HTERT RPE-1 (cell line): ENCODE measurements around the gene C14orf132.
"Not testable (repeated sequence)": the region's sequence is repeated elsewhere in the genome, so short reads cannot be mapped to it uniquely, and the experiment has no call there.

Experiments
- in situ Hi-C: fragments of 300-500 bp; cut with MboI; formaldehyde crosslinking; loops from 4 replicates; pipeline ENCODE4 v1.14.3; 2020; ENCODE audit warnings: low sequenced_read_pairs

C14orf132 gene

DNA sequence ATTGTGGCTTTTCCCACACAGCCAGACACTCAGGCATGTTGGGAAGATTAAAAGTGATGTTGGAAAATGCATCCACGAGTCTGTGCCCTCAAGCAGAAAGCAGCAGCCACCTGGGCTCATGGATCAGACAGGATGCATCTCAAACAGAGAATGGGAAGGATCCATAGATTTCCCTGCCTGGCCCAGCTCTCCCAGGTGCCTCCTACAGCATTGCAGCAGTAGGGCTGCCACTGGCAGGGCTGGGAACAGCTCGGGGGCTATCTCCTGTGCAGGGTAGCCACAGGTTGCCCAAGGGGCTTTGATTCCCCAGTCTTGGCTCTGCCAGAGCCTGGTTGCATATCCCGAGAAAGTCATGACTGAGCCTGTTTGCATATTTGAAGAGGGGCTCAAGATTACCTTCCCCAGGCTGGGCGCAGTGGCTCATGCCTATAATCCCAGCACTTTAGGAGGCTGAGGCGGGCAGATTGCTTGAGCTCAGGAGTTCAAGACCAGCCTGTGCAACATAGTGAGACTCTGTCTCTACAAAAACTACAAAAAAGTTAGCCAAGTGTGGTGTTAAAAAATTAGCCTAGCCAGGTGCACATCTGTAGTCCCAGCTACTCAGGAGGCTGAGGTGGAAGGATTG, 19.5 kb downstream of the C14orf132 start:
- in situ Hi-C loops = no loop called here

DNA sequence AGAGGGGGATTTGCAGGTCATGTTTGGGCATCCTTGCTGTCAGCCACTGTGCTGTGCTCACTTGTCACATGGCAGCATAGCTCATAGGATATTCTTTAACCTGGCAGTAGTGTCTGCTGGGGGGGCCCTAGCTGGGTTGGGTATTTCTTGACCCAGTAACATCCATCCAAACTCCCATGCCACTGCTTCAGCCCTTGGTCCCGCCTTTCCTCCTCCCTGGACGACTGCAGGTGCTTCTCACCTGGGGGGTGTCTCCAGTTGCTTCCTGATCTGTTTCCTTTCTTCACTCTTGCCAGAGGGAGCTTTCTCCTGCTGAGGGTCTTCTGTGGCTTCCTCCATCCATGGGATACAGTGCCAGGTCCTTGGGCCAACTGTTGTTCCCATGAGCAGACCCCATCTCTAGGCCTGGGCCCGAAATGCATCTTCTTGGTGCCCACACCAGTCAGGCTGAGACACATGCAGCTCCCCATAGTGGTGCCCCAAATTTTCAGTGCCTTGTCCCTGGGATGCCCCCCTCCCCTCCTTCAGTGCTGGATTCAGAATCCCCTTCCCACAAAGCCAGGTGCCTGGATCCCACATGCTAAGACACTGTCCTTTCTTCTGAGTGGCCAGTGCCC, 20.5 kb downstream of the C14orf132 start:
- in situ Hi-C loops = no loop called here

DNA sequence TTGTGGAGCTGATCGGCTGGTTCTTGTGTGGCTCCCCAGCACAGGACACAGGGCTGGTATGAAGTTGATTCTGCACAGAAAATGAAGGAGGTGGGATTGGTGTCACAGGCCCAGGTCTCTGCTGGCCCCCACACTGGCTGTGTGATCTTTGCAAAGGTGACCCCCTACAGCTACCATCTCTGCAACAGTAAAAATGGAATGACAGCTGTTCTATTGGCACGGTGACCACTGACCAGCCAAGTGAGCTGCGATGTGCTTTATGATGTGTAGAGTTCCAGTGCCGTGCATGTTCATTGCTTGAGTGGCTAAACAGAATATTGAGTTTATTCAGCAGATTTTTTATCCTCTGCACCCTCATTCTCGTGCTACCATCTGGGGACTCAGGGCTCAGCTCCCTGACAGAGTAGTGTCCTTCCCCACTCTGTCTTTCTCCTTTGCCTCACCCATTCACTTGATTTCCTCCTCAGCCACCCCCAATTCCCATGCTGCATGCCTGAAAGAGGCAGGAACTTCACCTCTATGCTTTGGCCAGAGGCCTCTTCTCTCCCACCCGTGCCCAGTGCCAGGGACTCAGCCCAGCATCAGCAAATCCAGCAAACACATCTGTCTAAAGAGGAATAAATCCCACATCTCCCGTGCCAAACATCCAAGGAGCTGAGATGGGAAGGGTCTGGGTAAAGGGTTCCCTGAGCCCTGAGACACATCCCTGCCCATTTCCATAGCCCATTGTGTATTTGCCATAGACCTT, 21.2 kb downstream of the C14orf132 start:
- in situ Hi-C loops = no loop called here

DNA sequence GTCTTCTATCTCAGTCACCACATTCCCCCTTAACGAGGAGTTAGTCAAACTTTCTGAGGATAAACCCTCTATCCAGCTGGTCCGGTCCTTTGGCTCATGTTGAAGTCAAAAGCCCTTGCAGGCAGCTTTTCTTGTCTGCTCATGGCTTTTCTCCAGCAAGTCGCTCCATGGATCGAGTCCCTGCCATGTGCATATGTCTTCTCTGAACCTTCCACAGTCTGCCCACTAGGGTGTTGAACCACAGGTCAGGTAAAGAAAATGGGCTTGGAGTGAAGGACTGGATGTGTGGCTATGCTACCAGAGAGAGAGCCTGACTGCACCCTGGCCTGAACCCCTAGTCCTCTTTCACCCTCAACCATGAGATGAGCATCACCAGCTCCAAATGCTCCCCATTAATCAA, 22.8 kb downstream of the C14orf132 start:
- in situ Hi-C loops = no loop called here

DNA sequence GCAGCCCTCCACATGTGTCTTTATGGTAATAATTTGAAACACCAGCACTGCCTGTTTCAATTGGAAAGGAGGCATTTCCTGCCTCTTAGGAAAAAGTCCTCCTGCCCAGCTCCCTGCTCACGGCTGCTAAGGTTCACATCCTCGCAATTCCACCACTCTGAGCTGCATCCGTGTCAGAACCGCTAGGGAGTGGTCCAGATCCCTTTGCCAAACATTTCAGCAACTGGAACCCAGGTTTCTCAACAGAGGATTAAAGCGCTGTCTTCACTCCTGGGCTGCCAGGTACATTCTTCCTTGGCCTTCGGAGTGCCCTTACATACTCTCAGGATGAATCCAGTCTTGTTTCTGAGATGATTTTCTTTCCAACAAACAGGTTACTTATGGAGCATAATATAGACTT, 23.3 kb downstream of the C14orf132 start:
- in situ Hi-C loops = no loop called here

DNA sequence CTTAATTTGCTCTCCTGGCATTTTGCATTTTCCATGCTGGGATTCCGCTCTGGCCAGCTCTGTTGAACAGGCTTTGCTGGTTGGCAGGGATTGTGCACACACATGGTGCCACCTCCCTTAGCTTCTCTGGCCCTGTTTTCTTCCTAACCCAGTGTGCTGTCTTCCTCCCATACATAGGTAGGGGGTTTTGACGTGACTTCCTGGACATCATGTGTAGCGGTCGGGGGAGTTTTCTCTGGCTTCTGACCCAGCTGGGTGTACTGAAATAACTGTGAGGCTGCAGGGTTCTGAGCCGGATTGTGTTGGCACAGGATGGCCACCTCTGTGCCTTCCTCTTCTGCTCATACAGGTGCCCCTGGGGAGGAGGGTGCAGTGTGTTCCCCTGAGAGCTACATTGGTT, 25.7 kb downstream of the C14orf132 start:
- in situ Hi-C loops = no loop called here

DNA sequence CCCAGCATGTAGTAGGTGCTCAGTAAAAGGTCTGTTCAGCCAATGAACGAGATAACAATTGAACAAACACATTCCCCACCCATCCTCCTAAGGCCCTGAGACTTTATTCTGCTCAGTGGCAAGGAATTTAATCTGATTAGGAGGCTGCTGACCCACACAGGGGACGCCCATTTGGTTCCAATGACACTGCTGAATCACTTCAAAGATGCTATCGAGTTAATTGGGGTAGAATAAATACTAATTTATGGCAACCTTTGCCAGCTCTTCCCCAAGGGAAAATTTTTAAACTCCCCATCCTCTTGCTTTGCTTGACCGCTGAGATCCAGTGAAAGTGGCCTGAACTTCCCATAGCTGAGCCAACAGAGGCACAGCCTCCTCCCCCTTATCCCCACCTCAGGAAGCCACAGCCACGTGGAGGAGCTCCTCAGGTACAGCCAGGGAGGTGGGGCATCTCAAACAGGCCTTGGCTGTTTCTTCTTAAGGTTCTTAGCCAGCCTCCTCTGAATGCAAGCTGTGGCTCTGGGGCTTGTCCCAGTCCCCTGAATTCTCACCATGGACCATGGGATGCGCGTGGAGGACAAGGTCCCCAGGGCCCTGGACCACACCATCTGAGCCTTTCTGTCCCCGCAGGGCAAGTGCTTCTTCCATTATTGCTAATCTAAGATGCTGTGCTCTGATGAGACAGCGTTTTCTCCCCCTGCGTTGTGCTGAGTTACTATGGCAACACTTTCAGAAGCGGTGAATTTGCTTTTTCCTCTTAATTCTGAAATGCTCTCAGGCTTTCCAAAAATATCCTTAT, 26.7 kb downstream of the C14orf132 start:
- in situ Hi-C loops = no loop called here

DNA sequence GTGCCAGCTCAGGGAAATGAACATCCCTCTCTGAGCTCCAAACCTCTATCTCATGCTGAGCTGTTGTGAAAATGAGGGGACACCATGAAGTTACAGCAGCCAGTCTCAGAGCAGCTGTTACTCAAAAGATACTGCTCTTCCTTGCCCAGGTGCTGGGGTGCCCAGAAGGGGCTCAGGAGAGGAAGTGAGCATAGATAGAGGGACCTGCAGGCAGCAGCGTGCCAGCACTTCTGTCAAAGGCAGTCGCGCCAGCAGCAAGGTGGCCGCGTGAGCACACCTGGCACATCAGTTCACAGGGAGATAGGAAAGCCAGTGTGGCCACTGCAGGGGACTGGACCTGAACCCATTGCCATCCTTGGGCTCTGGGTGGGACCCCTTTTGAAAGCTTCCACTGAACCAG, 27.8 kb downstream of the C14orf132 start:
- in situ Hi-C loops = no loop called here

DNA sequence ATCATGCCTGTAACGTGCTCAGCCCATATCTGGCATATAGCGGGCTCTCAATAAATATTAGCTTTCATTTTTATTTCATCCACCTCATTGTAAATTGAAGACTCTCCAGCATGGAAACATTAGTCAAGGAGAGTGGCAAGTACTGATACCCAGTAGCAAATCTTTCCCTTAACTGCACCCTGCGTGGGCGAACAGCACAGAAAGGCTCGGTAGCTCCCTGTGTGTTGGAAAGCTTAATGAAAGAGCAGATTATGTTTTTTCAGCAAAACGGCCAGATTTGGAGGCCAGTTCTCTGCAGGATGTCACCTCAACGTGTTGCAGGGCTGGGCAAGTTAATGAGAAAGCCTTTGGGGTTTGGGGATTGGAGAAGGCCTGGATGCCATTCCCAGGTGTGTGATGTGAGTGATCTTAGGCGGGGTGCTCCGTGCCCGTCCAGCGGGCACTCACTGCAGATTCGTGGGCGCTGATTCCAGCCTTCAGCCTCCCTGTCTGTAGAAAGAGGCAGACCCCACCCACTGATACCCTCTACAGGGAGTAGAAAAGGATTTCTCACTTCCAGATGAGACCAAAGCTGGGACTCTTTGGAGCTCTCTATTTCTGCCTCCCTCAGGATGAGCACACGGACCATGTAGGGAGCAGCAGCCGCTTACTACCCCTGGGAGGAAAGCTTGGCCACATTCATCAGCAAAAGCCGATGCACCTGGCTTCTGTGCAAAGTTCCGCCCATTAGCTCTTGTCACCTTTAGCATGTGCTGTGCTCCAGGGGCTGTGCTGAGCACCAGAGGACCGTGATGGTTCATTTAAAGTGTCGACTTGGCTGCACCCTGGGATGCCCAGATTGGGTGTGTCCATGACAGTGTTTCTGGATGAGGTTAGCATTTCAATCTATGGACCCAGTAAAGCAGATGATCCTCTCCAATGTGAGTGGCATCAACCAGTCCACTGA, 29.1 kb downstream of the C14orf132 start:
- in situ Hi-C loops = no loop called here

DNA sequence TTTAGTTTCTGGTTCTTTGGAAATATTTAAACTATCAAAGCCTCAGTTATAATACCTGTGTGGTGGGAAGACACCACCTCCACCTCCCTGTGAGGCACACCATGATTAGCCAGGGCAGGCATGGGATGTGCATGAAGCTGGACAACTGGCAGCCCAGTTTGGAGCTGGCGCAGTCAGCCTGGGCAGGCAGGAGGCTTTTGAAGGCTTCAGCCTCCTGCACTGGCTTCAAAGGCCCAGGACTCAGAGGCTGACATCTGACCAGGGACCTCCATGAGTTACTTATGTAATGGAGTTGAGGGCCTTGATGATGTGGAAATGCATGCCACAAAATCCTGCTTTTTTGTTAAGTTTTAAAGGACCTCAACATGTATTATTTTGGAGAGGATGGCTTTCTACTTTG, 30.3 kb downstream of the C14orf132 start:
- in situ Hi-C loops = no loop called here

DNA sequence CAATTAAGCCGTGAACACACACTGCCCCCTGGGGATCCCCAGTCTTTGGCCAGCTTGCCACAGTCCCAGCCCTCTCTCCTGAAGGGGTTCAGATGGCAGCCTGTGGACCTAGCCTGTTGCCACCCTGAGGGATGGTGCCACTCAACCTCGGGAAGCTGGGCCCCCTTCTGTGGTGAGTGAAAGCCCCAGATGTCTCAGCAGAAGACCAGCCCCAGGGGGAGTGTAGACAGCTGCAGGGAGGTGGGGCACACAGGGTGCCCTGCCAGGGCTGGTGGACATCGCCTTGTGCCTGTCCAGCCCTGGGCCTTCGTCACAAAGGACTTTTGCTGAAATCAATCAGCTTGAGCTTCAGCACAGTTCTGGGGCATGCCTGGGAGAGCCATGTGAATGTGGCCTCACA, 32.4 kb downstream of the C14orf132 start:
- in situ Hi-C loops = no loop called here

DNA sequence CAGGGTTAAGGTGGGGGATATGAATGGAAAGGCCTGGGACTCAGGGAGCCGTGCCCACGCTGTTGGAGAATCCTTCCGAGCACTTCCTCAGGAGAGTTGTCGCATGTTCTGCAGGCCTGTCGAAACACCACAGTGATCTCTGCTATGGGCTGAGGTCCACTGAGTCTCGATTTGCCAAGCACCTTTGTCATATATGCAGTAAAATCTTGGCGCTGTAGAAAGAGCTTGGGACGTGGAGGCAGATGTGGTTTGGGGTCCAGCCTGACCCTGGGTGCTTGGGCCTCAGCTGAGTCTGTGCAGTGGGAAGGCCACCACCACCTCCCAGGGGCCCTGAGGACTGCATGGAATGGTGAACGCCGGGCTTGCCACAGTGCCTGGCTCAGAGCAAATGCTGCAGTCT, 32.9 kb downstream of the C14orf132 start:
- in situ Hi-C loops = no loop called here

DNA sequence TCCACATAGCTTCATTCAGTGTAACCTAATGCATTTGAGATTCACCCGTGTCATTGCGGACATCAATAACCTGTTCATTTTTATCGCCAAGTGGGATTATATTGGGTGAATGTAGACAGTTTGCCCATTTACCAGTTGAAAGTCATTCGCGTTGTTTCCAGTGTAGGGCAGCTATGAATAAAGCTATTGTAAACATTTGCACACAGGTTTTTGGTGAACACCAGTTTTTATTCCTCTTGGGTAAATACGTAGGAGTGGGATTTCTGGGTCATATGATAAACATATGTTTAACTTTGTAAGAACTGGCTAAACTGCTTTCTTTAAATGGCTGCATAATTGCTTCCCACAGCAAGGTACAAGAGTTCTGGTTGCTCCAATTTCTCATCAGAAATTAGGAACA, 33.6 kb downstream of the C14orf132 start:
- in situ Hi-C loops = no loop called here

DNA sequence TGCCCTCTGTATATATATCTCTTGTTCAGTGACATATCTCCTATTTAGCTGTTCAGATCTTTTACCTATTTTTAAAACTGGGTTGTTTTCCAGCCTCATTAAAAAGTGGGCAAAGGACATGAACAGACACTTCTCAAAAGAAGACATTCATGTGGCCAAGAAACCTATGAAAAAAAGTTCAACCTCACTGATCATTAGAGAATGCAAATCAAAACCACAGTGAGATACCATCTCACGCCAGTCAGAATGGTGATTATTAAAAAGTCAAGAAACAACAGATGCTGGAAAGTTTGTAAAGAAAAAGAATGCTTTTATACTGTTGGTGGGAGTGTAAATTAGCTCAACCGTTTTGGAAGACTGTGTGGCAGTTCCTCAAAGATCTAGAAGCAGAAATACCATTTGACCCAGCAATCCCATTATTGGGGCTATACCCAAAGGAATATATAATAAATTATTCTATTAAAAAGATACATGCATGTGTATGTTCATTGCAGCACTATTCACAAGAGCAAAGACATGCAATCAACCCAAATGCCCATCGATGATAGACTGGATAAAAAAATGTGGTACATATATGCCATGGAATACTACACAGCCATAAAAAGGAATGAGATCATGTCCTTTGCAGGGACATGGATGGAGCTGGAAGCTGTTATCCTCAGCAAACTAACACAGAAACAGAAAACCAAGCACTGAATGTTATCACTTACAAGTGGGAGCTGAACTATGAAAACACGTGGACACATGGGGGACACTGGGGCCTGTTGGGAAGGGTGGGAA, 34.3 kb downstream of the C14orf132 start:
- in situ Hi-C loops = not testable (repeated sequence)

DNA sequence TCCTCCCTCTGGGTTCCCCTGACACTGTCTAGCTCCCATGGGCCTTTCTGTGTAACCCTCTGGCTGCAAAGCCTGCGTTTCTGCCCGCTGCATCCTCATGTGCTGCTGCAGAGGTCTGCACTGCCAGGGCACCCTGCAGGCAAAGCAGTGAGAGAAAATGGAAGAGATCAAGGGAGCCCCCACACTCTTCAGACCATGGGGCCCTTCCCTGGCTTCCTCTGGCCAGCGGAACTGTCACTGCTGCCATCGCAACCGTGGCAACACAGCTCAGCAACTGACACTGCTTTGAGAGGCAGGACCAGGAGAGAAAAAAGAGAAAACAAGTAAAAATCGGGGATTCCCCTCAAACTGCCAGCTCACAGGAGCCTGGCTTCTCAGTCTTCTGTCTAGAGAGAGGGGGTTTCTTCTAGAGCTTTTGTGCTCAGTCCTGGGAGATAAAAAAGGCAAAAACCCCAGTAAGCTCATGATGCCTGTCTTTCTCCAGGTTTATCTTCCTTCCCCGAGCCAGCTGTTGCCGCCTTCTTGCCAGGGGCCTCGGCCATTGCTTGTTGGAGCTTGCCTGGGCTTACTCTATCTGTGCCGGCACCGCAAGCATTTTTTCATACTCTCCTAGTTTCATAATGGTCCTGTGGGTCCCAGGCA, 38.9 kb downstream of the C14orf132 start:
- in situ Hi-C loops = no loop called here

DNA sequence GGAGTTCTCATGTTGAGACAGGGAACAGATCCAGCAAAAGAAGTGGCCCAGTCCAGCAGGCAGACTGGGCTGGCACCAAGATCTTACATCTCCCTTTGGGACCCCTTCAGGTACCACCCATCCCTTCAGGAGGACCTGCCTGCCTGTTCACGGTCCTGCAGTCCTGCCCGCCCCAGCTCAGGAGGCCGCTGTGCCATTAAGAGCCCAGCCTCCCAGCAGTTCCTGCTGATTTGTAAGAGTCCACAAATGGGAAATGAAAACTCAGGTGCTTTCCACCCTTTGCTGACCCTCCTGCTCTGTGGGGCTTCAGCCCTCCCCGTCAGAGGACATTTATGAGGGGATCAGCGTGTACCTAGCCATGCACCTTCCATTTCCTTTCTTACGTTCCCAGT, 39.5 kb downstream of the C14orf132 start:
- in situ Hi-C loops = no loop called here

DNA sequence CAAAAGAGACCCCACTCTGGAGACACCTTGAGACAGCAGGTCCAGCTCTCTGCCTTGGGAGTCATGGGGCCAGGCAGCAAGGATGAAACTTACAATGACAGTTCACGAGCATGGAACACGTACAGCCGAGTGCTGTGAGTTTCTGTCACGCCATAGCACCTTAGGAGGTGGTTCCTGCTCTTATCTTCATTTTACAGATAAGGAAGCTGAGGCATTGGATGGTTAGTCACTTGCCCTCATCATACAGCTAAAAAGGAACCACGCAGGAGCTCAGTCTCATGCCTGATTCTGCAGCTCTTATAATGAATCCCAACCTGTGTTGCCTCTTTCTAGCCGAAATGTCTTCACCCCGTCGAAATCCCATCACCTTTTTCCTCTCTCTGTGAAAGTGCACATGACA, 39.9 kb downstream of the C14orf132 start:
- in situ Hi-C loops = no loop called here

DNA sequence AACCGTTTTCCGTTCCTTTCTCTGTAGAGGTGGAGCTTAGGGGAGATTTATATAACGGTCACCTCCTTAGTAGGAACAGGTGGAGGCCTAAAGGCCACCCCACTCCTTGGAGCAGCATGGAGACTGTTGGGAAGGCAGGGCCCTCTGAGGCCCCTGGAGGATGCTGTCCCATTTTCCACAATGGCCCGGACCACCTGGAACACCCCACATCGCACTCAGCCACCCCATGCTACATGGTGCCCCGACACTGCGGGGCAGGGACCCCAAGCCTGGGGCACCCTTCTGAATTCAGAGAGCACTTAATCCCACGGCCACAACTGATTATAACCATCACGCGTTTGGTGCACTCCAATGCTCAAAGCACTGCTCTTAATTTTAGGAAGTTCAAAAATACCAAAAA, 41.4 kb downstream of the C14orf132 start:
- in situ Hi-C loops = no loop called here

DNA sequence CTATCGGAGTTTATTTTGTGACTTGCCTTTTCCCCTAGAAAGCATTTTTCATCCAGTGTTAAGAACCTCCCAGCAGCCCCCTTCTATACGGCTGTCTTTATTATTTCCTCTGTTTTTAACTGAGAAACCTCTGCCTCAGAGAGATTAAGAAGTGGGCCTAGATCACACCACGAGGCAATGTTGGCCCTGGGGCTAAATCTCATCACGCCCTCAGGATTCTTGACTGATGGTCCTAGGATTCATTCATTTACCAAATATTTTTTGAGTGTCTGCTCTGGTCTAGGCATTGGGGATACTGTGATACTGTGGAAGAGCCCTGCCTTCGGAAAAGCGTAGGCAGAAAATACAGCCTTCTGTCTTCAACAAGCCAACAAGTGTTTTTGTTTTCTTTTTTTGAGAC, 42.1 kb downstream of the C14orf132 start:
- in situ Hi-C loops = no loop called here
